HL-60 (cell line): Measurements from ENCODE around the gene MRTFA.

Experiments
- DNase-seq, 2 experiments: peaks; one replicate each; pipeline ENCODE4 v3.0.0-alpha.2; 2010 to 2020; ENCODE audit warnings: low read depth in 1 of 2, low spot score in 1 of 2
- H3K27ac ChIP-seq: fragments of 250-450 bp; sonication (Bioruptor Pico); replicated peaks from 2 replicates; pipeline ENCODE4 v1.5.1; 2020; ENCODE audit warnings: mild to moderate bottlenecking, moderate library complexity
- H3K27me3 ChIP-seq: fragments of 250-450 bp; sonication (Bioruptor Pico); 2 replicates; pipeline ENCODE4 v1.5.1; 2021; ENCODE audit warnings: mild to moderate bottlenecking, moderate library complexity; ENCODE audit not compliant: insufficient read depth, poor library complexity, severe bottlenecking
- H3K4me3 ChIP-seq: replicated peaks from 2 replicates; pipeline ENCODE4 v1.5.1; 2011; ENCODE audit warnings: mild to moderate bottlenecking, control low read depth, low read length; ENCODE audit not compliant: insufficient read depth
- GABPA ChIP-seq: IDR thresholded peaks from 2 replicates; pipeline ENCODE4 v1.6.1; 2012; ENCODE audit warnings: low read depth
- POLR2AphosphoS5 ChIP-seq: IDR thresholded peaks from 2 replicates; pipeline ENCODE4 v1.6.1; 2012; ENCODE audit warnings: low read depth
- REST ChIP-seq: IDR thresholded peaks from 2 replicates; pipeline ENCODE4 v1.6.1; 2012; ENCODE audit warnings: low read depth; ENCODE audit not compliant: insufficient replicate concordance
- SPI1 ChIP-seq: IDR thresholded peaks from 2 replicates; pipeline ENCODE4 v1.6.1; 2012; ENCODE audit warnings: low read depth, mild to moderate bottlenecking, borderline replicate concordance
- TF ChIP-seq, protein P1 (sequence below): IDR thresholded peaks from one replicate; pipeline ENCODE4 v1.5.1; 2011; ENCODE audit warnings: low read length, control low read depth, inconsistent platforms; ENCODE audit not compliant: insufficient read depth

MRTFA gene

DNA sequence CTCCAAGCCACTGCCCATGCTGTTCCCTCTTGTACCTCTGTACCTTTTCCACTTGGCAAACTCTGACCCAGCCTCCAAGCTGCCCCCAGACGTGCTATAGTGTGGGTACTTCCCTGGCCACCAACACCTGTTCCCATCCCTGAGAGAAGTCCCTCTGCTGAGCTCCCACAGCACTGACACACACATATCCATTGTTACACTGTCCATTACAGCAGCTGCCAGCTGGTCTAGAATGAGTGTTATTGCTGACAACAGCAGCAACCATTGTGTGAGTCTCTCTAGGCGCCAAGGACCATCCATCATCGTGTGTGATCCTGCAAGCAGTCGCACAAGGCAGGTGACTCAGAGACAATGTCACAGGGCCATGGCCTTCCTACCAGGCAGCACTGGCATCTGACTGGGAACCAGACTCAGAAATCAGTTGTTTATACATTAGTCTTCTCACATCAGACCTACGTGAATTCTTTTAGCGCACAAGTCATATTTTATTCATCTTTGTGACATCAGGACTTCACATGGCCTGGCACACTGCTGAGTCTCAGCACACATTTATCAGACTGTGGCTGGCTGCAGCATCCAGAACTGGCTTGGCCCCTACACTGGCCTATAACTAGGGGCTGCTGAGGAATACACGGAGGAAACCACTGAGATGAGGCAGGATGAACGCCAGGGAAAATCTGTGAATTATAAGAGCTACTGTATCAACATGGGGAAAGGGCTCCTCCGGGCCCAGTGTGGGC, 209.8 kb downstream of the MRTFA start:
- H3K4me3 ChIP-seq = no peak overlapping the region
- no peaks in the 10 kb centered on the region for H3K27me3 ChIP-seq
- H3K27ac ChIP-seq = no peak overlapping the region
- no peak for TF ChIP-seq GABPA
- TF ChIP-seq POLR2AphosphoS5 = no peak
- TF ChIP-seq SPI1 = no peak
- no peak for TF ChIP-seq REST
- TF ChIP-seq, protein P1, sequence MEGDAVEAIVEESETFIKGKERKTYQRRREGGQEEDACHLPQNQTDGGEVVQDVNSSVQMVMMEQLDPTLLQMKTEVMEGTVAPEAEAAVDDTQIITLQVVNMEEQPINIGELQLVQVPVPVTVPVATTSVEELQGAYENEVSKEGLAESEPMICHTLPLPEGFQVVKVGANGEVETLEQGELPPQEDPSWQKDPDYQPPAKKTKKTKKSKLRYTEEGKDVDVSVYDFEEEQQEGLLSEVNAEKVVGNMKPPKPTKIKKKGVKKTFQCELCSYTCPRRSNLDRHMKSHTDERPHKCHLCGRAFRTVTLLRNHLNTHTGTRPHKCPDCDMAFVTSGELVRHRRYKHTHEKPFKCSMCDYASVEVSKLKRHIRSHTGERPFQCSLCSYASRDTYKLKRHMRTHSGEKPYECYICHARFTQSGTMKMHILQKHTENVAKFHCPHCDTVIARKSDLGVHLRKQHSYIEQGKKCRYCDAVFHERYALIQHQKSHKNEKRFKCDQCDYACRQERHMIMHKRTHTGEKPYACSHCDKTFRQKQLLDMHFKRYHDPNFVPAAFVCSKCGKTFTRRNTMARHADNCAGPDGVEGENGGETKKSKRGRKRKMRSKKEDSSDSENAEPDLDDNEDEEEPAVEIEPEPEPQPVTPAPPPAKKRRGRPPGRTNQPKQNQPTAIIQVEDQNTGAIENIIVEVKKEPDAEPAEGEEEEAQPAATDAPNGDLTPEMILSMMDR = no peak
- no peak for DNase-seq

GRCh38 chr22:40425082-40425481, 211.4 kb downstream of the MRTFA start:
- no peak for TF ChIP-seq SPI1
- no peak for TF ChIP-seq REST
- no peak for TF ChIP-seq GABPA
- no peak for TF ChIP-seq POLR2AphosphoS5
- TF ChIP-seq, protein P1 = no peak
- Histone ChIP-seq H3K4me3 (no peak overlapping the region), H3K27ac (no peak overlapping the region), H3K27me3 (no peaks in the 10 kb centered on the region)
- no peak for DNase-seq

DNA sequence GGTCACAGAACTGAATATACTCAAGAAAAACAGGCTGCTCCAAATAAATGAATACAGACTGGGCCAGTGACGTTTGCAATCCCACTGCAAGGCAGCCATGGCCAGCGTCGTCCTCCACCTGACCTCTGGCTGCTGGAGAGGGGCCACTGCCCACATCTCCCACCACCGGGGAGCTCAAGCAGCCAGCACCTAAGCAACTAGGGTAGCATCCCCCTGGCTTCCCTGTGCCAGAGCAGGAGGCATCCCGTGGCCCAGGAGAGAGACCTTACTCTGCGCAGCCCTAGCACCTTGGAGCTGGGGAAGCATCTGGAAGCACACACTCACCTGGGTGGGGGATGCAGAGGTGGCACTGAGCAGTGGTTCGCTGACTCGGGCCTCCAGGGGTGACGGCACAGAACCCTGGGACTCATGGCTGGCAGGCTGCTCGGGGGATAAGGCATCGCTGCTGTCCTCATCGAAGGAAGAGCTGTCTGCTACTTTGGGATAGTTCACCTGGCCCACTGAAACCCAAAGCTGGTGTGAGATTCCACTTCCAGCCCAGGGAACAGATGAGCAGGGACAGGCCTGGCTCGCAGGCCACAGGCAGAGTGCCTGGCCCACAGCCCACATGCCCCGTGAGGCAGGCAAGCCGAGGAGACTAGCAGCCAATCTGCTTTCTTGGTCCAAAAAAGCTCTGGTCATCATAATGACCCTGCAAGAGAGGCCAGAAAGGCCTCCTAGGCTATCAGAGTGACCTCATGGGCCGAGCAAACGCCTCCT, 212.5 kb downstream of the MRTFA start:
- Histone ChIP-seq H3K27me3 (no peaks in the 10 kb centered on the region), H3K4me3 (no peak overlapping the region), H3K27ac (no peak overlapping the region)
- no peak for DNase-seq
- 0 out of 2 replicates have a peak, but pooled peaks have one; percentile 9 for TF ChIP-seq POLR2AphosphoS5
- no peak for TF ChIP-seq SPI1

- TF ChIP-seq POLR2AphosphoS5 (no peak), GABPA (no peak), SPI1 (no peak), REST (no peak)
- TF ChIP-seq, protein P1 = no peak
- Histone ChIP-seq H3K4me3 (no peak overlapping the region), H3K27ac (no peak overlapping the region), H3K27me3 (no peaks in the 10 kb centered on the region)
- DNase-seq = no peak
These were observed 213.2 kb downstream of the MRTFA start for GRCh38 chr22:40423310-40423688.
